ENCODE data around the gene RALGPS1. TPM values are rescaled to one million over a fixed set of nuclear protein-coding genes. Genes with fewer than 3 reads are reported as not detected.

RALGPS1 gene
- total and polyA plus RNA-seq, 2 of the 13 experiments (the other 11 are each of a cell fraction or from before 2014, with no cell fraction given), result 3.7 to 6.5 TPM

DNA sequence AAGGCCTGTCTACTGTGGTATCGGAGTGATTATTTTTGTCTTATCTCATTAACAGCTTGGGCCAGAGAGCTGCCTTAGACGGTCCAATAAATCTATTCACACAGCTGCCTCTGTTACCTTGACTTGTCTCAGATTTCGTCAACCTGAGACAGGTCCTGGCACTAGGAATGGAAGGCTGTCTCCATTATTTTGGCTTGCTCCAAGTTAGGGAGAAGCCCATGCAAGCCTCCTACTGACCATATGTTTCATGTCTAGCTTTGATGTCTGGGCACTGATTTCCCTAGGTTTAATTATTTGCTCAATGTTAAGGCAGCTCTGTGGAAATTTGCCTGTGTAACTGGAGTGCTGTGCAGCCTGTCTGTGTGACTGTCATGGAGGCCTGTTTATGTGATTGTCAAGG lies 12.4 kb upstream of the RALGPS1 start (continued):
- TF ChIP-seq, protein P1, sequence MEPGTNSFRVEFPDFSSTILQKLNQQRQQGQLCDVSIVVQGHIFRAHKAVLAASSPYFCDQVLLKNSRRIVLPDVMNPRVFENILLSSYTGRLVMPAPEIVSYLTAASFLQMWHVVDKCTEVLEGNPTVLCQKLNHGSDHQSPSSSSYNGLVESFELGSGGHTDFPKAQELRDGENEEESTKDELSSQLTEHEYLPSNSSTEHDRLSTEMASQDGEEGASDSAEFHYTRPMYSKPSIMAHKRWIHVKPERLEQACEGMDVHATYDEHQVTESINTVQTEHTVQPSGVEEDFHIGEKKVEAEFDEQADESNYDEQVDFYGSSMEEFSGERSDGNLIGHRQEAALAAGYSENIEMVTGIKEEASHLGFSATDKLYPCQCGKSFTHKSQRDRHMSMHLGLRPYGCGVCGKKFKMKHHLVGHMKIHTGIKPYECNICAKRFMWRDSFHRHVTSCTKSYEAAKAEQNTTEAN (CRISPR knock-in tag; conservative IDR thresholded peaks at IDR 0.05), result no peak
- no peak for TF ChIP-seq SNRNP70 (IDR thresholded peaks at IDR 0.05; ENCODE audit: low read depth, low read length)
- TF ChIP-seq, protein P2, sequence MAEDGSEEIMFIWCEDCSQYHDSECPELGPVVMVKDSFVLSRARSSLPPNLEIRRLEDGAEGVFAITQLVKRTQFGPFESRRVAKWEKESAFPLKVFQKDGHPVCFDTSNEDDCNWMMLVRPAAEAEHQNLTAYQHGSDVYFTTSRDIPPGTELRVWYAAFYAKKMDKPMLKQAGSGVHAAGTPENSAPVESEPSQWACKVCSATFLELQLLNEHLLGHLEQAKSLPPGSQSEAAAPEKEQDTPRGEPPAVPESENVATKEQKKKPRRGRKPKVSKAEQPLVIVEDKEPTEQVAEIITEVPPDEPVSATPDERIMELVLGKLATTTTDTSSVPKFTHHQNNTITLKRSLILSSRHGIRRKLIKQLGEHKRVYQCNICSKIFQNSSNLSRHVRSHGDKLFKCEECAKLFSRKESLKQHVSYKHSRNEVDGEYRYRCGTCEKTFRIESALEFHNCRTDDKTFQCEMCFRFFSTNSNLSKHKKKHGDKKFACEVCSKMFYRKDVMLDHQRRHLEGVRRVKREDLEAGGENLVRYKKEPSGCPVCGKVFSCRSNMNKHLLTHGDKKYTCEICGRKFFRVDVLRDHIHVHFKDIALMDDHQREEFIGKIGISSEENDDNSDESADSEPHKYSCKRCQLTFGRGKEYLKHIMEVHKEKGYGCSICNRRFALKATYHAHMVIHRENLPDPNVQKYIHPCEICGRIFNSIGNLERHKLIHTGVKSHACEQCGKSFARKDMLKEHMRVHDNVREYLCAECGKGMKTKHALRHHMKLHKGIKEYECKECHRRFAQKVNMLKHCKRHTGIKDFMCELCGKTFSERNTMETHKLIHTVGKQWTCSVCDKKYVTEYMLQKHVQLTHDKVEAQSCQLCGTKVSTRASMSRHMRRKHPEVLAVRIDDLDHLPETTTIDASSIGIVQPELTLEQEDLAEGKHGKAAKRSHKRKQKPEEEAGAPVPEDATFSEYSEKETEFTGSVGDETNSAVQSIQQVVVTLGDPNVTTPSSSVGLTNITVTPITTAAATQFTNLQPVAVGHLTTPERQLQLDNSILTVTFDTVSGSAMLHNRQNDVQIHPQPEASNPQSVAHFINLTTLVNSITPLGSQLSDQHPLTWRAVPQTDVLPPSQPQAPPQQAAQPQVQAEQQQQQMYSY (CRISPR knock-in tag; IDR thresholded peaks at IDR 0.05), result no peak
- TF ChIP-seq MED8 (CRISPR knock-in tag; IDR thresholded peaks at IDR 0.05; ENCODE audit: insufficient replicate concordance), result no peak
- no peak for TF ChIP-seq ZNF333 (CRISPR knock-in tag; IDR thresholded peaks at IDR 0.05; ENCODE audit: borderline replicate concordance)

DNA sequence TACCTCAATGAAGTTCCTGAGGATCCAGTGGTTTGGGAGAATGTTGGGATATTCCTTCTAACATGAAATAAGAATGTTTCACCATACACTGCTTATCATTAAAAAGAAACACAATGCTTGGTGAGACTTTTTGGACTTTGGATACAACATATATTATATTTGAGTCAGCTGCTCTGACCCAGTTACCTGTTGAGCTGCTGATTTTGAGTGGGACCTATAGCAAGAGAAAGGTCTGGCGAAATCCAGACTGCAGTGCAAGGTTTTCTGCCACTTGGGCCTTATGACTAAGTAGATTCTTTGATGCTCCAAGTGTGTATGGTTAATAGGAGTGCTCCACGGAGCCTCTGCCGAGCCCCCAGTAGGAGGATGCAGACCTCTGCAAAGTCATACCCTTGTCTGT lies 10.0 kb upstream of the RALGPS1 start:
- no peak overlapping the region for H3K4me3 ChIP-seq (replicated peaks in 1 of 3; ENCODE audit: insufficient read depth in 1 of 3, low read depth in 2 of 3, low read length in 3 of 3)
- H3K4me1 ChIP-seq (ENCODE audit: insufficient read depth, low read length), result no peaks in the 10 kb centered on the region
- DNase-seq (ENCODE audit: low spot score) (no peak), ATAC-seq (no peak), FAIRE-seq (no peak)
- H4K20me1 ChIP-seq (ENCODE audit: insufficient read depth, low read length), result no peaks in the 10 kb centered on the region
- TF ChIP-seq POLR2AphosphoS2 (IDR thresholded peaks at IDR 0.05; ENCODE audit: low read depth, low read length), result no peak
- TF ChIP-seq ZNF10 (CRISPR knock-in tag; IDR thresholded peaks at IDR 0.05; ENCODE audit: borderline replicate concordance, low read depth), result no peak
- TF ChIP-seq, protein P3, sequence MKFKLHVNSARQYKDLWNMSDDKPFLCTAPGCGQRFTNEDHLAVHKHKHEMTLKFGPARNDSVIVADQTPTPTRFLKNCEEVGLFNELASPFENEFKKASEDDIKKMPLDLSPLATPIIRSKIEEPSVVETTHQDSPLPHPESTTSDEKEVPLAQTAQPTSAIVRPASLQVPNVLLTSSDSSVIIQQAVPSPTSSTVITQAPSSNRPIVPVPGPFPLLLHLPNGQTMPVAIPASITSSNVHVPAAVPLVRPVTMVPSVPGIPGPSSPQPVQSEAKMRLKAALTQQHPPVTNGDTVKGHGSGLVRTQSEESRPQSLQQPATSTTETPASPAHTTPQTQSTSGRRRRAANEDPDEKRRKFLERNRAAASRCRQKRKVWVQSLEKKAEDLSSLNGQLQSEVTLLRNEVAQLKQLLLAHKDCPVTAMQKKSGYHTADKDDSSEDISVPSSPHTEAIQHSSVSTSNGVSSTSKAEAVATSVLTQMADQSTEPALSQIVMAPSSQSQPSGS (CRISPR knock-in tag; IDR thresholded peaks at IDR 0.05), result no peak
- TF ChIP-seq, protein P4, sequence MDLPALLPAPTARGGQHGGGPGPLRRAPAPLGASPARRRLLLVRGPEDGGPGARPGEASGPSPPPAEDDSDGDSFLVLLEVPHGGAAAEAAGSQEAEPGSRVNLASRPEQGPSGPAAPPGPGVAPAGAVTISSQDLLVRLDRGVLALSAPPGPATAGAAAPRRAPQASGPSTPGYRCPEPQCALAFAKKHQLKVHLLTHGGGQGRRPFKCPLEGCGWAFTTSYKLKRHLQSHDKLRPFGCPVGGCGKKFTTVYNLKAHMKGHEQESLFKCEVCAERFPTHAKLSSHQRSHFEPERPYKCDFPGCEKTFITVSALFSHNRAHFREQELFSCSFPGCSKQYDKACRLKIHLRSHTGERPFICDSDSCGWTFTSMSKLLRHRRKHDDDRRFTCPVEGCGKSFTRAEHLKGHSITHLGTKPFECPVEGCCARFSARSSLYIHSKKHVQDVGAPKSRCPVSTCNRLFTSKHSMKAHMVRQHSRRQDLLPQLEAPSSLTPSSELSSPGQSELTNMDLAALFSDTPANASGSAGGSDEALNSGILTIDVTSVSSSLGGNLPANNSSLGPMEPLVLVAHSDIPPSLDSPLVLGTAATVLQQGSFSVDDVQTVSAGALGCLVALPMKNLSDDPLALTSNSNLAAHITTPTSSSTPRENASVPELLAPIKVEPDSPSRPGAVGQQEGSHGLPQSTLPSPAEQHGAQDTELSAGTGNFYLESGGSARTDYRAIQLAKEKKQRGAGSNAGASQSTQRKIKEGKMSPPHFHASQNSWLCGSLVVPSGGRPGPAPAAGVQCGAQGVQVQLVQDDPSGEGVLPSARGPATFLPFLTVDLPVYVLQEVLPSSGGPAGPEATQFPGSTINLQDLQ (CRISPR knock-in tag; IDR thresholded peaks at IDR 0.05), result no peak
- H3K9me3 ChIP-seq (ENCODE audit: low read length), result peaks cover 9% of the 10 kb centered on the region; the same call in 1 of the 2 replicates
- no peak overlapping the region for H3K4me2 ChIP-seq (ENCODE audit: low read depth, low read length)
- H3K27ac ChIP-seq (ENCODE audit: extremely low read length, insufficient read depth, low read length), result no peak overlapping the region
- no peak overlapping the region for H2AFZ ChIP-seq (ENCODE audit: low read length)
- H3K36me3 ChIP-seq (replicated peaks in 1 of 2; ENCODE audit: control insufficient read depth in 1 of 2, insufficient read depth in 2 of 2, low read length in 2 of 2), result no peaks in the 10 kb centered on the region
- POLR2A ChIA-PET, result no interaction called here
- peaks cover 2 to 8% of the 10 kb centered on the region in 2 experiments; a peak in 3 of 5 replicates for H3K27me3 ChIP-seq (ENCODE audit: control insufficient read depth in 1 of 2, insufficient read depth in 2 of 2, low read length in 2 of 2)
- intact Hi-C loops (cut with micrococcal nuclease; ENCODE audit: unreplicated experiment) (loop anchor here (2.0 kb wide), 1 partner anchor 14 kb away; no protein-coding TSS in a partner anchor), in situ Hi-C loops (cut with HindIII; ENCODE audit: extremely low pct_ligation_motif_present, low pct_unique_long_range_greater_than_20kb) (no loop called here)
- H3K9ac ChIP-seq (ENCODE audit: insufficient read depth, low read depth, low read length), result no peak overlapping the region
- CTCF ChIA-PET (ENCODE audit: low intra/inter-chr PET ratio, low total read pairs), result no interaction called here
- no peaks in the 10 kb centered on the region for H3K79me2 ChIP-seq (ENCODE audit: insufficient read depth, low read length)
- 3% methylated on average over 3 of the region's 3 CpGs for WGBS (ENCODE audit: low lambda C conversion rate)
- no TSS peak for BruUV-seq (replicated peaks)

Data from HepG2 (cell line).